Brain microvascular endothelial cell (primary cell): ENCODE measurements around the gene PCDHGB3.
"Not testable (repeated sequence)": the region's sequence is repeated elsewhere in the genome, so short reads cannot be mapped to it uniquely, and the experiment has no call there.

Experiments
- DNase-seq: peaks from one replicate; pipeline ENCODE4 v3.0.0-alpha.2; 2020
- H3K27ac ChIP-seq: fragments of 250-450 bp; sonication (Bioruptor Pico); 2 replicates; pipeline ENCODE4 v1.5.1; 2020; ENCODE audit warnings: mild to moderate bottlenecking, moderate library complexity
- H3K27me3 ChIP-seq: fragments of 250-450 bp; sonication (Bioruptor Pico); replicated peaks from 2 replicates; pipeline ENCODE4 v1.5.1; 2020; ENCODE audit warnings: mild to moderate bottlenecking
- H3K36me3 ChIP-seq: fragments of 250-450 bp; sonication (Bioruptor Pico); replicated peaks from 2 replicates; pipeline ENCODE4 v1.5.1; 2020; ENCODE audit warnings: mild to moderate bottlenecking
- H3K4me3 ChIP-seq: 2 replicates; pipeline ENCODE4 v1.5.1; 2011; ENCODE audit warnings: low read depth, mild to moderate bottlenecking, control low read depth, low read length, moderate library complexity
- CTCF ChIP-seq: IDR thresholded peaks from 2 replicates; pipeline ENCODE4 v1.5.1; 2011; ENCODE audit warnings: low read depth, mild to moderate bottlenecking, moderate library complexity, low read length, control low read depth, inconsistent platforms; ENCODE audit errors: missing control alignments
- in situ Hi-C: cut with HindIII; loops from 2 replicates; pipeline ENCODE4 v1.10.0; 2017; ENCODE audit warnings: low sequenced_read_pairs, low pct_ligation_motif_present

PCDHGB3 gene

DNA sequence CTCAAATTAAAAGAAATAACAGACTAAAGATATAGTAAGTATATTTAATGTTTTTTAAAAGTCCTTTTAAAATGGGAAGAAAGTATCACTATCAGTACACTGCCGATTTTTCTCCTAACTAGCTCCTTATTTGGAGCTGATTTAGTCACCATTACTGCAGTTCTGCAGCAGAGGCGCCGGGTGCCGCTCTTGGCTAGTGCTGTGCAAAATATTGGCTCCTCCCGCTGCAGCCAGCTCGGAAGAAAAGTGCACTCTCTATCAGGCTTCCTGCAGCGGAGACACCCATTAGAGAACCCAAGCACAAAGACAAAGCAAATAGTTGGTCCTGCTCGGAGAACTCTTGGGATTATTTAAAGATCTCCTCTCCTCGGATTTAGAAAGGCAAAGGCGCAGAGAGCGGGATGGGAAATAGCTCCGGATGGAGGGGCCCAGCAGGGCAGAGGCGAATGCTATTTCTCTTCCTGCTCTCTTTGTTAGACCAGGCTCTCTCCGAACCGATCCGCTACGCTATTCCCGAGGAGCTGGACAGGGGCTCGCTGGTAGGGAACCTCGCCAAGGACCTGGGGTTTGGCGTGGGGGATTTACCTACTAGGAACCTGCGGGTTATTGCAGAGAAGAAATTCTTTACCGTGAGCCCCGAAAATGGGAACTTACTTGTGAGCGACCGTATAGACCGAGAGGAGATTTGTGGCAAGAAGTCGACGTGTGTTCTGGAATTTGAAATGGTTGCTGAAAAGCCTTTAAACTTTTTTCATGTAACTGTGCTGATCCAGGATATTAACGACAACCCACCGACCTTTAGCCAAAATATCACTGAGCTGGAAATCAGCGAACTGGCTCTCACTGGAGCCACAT, at the start of gene PCDHGB3:
Gene PCDHGB3 (plus strand): TSS at position 249 of the 855 bp plus-strand sequence. CDS start 153 bp downstream, at position 402.
- Histone ChIP-seq H3K27ac (no peak within 1 kb of the TSS), H3K36me3 (no peaks in the 10 kb centered on the region), H3K4me3 (peak within 1 kb of the TSS; percentile 40), H3K27me3 (peaks cover 3% of the 10 kb centered on the region)
- in situ Hi-C loops = no loop called here
- peak; percentile 58 for DNase-seq
- TF ChIP-seq CTCF = peak; percentile 68

DNA sequence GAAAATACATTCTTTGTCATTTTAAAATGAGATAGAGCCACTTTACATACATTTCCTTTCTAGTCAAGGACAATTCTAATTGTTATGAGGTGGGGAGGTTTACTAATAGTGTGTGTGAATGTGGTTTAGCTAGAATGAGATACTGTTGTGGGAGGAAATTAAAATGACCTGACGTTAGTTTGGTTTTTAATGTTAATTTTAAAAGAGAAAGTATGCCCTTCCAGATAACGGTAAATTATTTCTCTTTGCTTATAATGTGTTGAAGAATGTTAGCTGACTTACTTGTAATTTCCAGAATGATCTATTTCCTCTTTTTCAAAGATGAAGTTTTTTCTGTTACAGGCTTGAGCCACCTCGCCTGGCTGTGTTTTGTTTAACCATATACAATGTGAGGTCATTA, 47.8 kb upstream of the PCDHGB3 start:
- no peak overlapping the region for H3K27ac ChIP-seq
- in situ Hi-C loops = no loop called here
- H3K27me3 ChIP-seq = no peaks in the 10 kb centered on the region
- peaks cover 12% of the 10 kb centered on the region for H3K36me3 ChIP-seq
- H3K4me3 ChIP-seq = no peak overlapping the region
- DNase-seq = no peak
- TF ChIP-seq CTCF = no peak

GRCh38 chr5:141326088-141326854, 43.8 kb upstream of the PCDHGB3 start:
- peak overlapping the region; percentile 19 for H3K27ac ChIP-seq

GRCh38 chr5:141328231-141328630, 41.8 kb upstream of the PCDHGB3 start:
- no peak for TF ChIP-seq CTCF
- H3K4me3 ChIP-seq = no peak overlapping the region
- DNase-seq = no peak
- in situ Hi-C loops = no loop called here
- H3K36me3 ChIP-seq = no peaks in the 10 kb centered on the region
- no peaks in the 10 kb centered on the region for H3K27me3 ChIP-seq
- H3K27ac ChIP-seq = no peak overlapping the region

More at GRCh38 chr5:141326088-141326854, 43.8 kb upstream of the PCDHGB3 start:
- in situ Hi-C loops = no loop called here
- H3K36me3 ChIP-seq = no peaks in the 10 kb centered on the region
- peak overlapping the region; percentile 51 for H3K4me3 ChIP-seq
- DNase-seq = peak; percentile 80
- no peaks in the 10 kb centered on the region for H3K27me3 ChIP-seq
- peak; percentile 77 for TF ChIP-seq CTCF

GRCh38 chr5:141330299-141331080, 39.6 kb upstream of the PCDHGB3 start, which contains the start of gene PCDHGA1:
Gene PCDHGA1 (plus strand): TSS chr5:141330514.
- DNase-seq = peak; percentile 66
- H3K27ac ChIP-seq = no peak within 1 kb of the TSS
- H3K27me3 ChIP-seq = no peaks in the 10 kb centered on the region
- in situ Hi-C loops = no loop called here
- TF ChIP-seq CTCF = peak; percentile 49
- H3K36me3 ChIP-seq = no peaks in the 10 kb centered on the region
- H3K4me3 ChIP-seq = peak within 1 kb of the TSS; percentile 13

DNA sequence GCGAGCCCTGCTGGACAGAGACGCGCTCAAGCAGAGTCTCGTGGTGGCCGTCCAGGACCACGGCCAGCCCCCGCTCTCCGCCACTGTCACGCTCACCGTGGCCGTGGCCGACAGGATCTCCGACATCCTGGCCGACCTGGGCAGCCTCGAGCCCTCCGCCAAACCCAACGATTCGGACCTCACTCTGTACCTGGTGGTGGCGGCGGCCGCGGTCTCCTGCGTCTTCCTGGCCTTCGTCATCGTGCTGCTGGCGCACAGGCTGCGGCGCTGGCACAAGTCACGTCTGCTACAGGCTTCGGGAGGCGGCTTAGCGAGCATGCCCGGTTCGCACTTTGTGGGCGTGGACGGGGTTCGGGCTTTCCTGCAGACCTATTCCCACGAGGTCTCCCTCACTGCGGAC, 37.5 kb upstream of the PCDHGB3 start:
- H3K27ac ChIP-seq, DNase-seq, in situ Hi-C loops, H3K4me3 ChIP-seq, H3K27me3 ChIP-seq, H3K36me3 ChIP-seq: not testable (repeated sequence)
